Upper lobe of left lung (tissue), 4 donors: ENCODE data around the gene MECP2.

ENCODE experiments used
- CTCF ChIP-seq, 6 experiments: fragments of 450-650 bp in 4 of 6; fragments of 200-600 bp in 2 of 6; sonication (generic) in 2 of 6; IDR thresholded peaks; one replicate each; pipeline ENCODE4 v1.5.1; 2016 to 2019; ENCODE audit warnings: antibody characterized with exemption in 6 of 6
- POLR2A ChIP-seq, 4 donors: fragments of 450-650 bp; IDR thresholded peaks; one replicate each; pipeline ENCODE4 v1.5.1; 2016 to 2017; ENCODE audit warnings: antibody characterized with exemption in 4 of 4, mild to moderate bottlenecking in 2 of 4
- POLR2AphosphoS5 ChIP-seq, 2 donors: sonication (generic); formaldehyde crosslinking; IDR thresholded peaks; one replicate each; pipeline ENCODE4 v1.5.1; 2017; ENCODE audit warnings: antibody characterized with exemption in 2 of 2

DNA sequence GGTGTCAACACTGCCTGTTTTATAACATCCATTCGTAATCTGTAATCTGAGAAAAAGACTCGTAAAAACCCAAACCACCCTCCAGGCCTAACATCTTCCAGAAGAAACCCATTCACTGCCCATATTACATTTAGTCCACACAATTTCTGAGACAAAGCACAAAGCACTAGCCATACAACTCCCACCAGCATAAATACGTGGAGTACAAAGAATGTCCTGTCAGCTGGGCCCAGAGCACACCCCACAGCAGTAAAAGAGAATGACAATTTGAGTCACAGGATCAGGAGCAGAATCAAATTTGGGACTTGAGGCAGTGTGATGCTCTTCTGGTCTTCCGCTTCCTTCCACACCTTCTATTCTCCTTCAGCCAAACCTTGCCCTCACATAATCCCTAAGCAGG, 6.8 kb downstream of the MECP2 start:
- no peak for TF ChIP-seq POLR2A (IDR thresholded peaks at IDR 0.05)
- TF ChIP-seq CTCF (IDR thresholded peaks at IDR 0.05), result no peak
- no peak for TF ChIP-seq POLR2AphosphoS5 (IDR thresholded peaks at IDR 0.05)
